HepG2 (cell line): ENCODE measurements around the gene ZNF587B. TPM values are rescaled to one million over a fixed set of nuclear protein-coding genes. Genes with fewer than 3 reads are reported as not detected.

Experiments
- ADNP ChIP-seq: sonication (generic); formaldehyde crosslinking; IDR thresholded peaks from 2 replicates; pipeline ENCODE4 v1.4.0; 2020; ENCODE audit warnings: missing genetic modification reagents
- FOSL2 ChIP-seq: sonication (generic); formaldehyde crosslinking; IDR thresholded peaks from 2 replicates; pipeline ENCODE4 v1.4.0; 2020; ENCODE audit warnings: missing genetic modification reagents
- FOXO1 ChIP-seq: sonication (generic); formaldehyde crosslinking; IDR thresholded peaks from 2 replicates; pipeline ENCODE4 v1.4.0; 2020; ENCODE audit warnings: missing genetic modification reagents
- GABPB1 ChIP-seq: IDR thresholded peaks from 2 replicates; pipeline ENCODE4 v1.6.1; 2016; ENCODE audit warnings: mild to moderate bottlenecking, missing genetic modification reagents, moderate library complexity, missing compliant biosample characterization
- HMGXB3 ChIP-seq: sonication (generic); formaldehyde crosslinking; IDR thresholded peaks from 2 replicates; pipeline ENCODE4 v1.4.0; 2020; ENCODE audit warnings: missing genetic modification reagents, borderline replicate concordance
- HOXA9 ChIP-seq: sonication (generic); formaldehyde crosslinking; IDR thresholded peaks from 2 replicates; pipeline ENCODE4 v1.8.1; 2022; ENCODE audit warnings: missing genetic modification reagents, mild to moderate bottlenecking, moderate library complexity, borderline replicate concordance
- IRF9 ChIP-seq: sonication (generic); formaldehyde crosslinking; IDR thresholded peaks from 2 replicates; pipeline ENCODE4 v1.8.0; 2022; ENCODE audit warnings: missing genetic modification reagents, mild to moderate bottlenecking, borderline replicate concordance
- KMT2B ChIP-seq: IDR thresholded peaks from 2 replicates; pipeline ENCODE4 v1.6.1; 2016; ENCODE audit warnings: missing genetic modification reagents, missing compliant biosample characterization
- MYC ChIP-seq: sonication (generic); formaldehyde crosslinking; IDR thresholded peaks from 2 replicates; pipeline ENCODE4 v1.9.0; 2021; ENCODE audit warnings: missing genetic modification reagents, borderline replicate concordance
- RBAK ChIP-seq: sonication (generic); formaldehyde crosslinking; IDR thresholded peaks from 2 replicates; pipeline ENCODE4 v1.5.1; 2020; ENCODE audit warnings: mild to moderate bottlenecking, missing genetic modification reagents
- SP140L ChIP-seq: sonication (generic); formaldehyde crosslinking; IDR thresholded peaks from 2 replicates; pipeline ENCODE4 v1.4.0; 2020; ENCODE audit warnings: missing genetic modification reagents, borderline replicate concordance
- THRA ChIP-seq: sonication (generic); formaldehyde crosslinking; IDR thresholded peaks from 2 replicates; pipeline ENCODE4 v1.4.0; 2020; ENCODE audit warnings: missing genetic modification reagents, borderline replicate concordance
- ZBTB14 ChIP-seq: sonication (generic); formaldehyde crosslinking; IDR thresholded peaks from 2 replicates; pipeline ENCODE4 v1.4.0; 2020; ENCODE audit warnings: missing genetic modification reagents
- ZNF205 ChIP-seq: IDR thresholded peaks from 2 replicates; pipeline ENCODE4 v1.6.1; 2018; ENCODE audit warnings: missing biosample characterization, missing genetic modification reagents
- ZNF333 ChIP-seq: sonication (generic); formaldehyde crosslinking; IDR thresholded peaks from 2 replicates; pipeline ENCODE4 v1.4.0; 2020; ENCODE audit warnings: mild to moderate bottlenecking, missing genetic modification reagents, borderline replicate concordance
- ZNF350 ChIP-seq: sonication (generic); formaldehyde crosslinking; IDR thresholded peaks from 2 replicates; pipeline ENCODE4 v1.4.0; 2020; ENCODE audit warnings: mild to moderate bottlenecking, low read depth, missing genetic modification reagents, borderline replicate concordance
- ZNF614 ChIP-seq: IDR thresholded peaks from 2 replicates; pipeline ENCODE4 v1.6.1; 2018; ENCODE audit warnings: missing biosample characterization, missing genetic modification reagents, inconsistent platforms, borderline replicate concordance
- ZNF652 ChIP-seq: IDR thresholded peaks from 2 replicates; pipeline ENCODE4 v1.6.1; 2016; ENCODE audit warnings: low read depth, borderline replicate concordance
- polyA plus RNA-seq, 8 experiments: library from polyadenylated mRNA; depleted of rRNA in 3 of 8; stranded (reverse) in 7 of 8; unstranded in 1 of 8; fragments of >200 nt; fragmentation: Illumina TruSeq in 4 of 8; extraction: Trizol in 4 of 8; gene quantifications; 2 replicates each; pipeline versions ENCODE4 v1.2.1 to v1.2.3, GENCODE V29; 2011 to 2016; ENCODE audit warnings: low read depth in 4 of 8, missing spikeins in 1 of 8, mixed read lengths in 1 of 8; ENCODE audit not compliant: insufficient read depth in 1 of 8
- total RNA-seq, 5 experiments: library from RNA; depleted of rRNA; stranded (reverse); fragments of >200 nt; fragmentation: Illumina TruSeq; extraction: Trizol; gene quantifications; 2 replicates each; pipeline ENCODE4 v1.2.3, GENCODE V29; 2016; ENCODE audit warnings: low read depth in 1 of 5
- TF ChIP-seq, protein P1 (sequence below): IDR thresholded peaks from 2 replicates; pipeline ENCODE4 v1.6.1; 2016; ENCODE audit warnings: low read depth

ZNF587B gene
- total and polyA plus RNA-seq, 2 of the 13 experiments (the other 11 are each of a cell fraction or from before 2014, with no cell fraction given), result 5.2 to 29.9 TPM

- peak; percentile 48; the same call in 1 of the 2 replicates for TF ChIP-seq THRA (CRISPR knock-in tag)
- 0 out of 2 replicates have a peak, but pooled peaks have one; percentile 17 for TF ChIP-seq SP140L
- TF ChIP-seq KMT2B (CRISPR knock-in tag), result peak; percentile 80; the same call in 1 of the 2 replicates
- TF ChIP-seq ZNF350 (CRISPR knock-in tag), result peak; percentile 54; the same call in 1 of the 2 replicates
- TF ChIP-seq HOXA9 (CRISPR knock-in tag), result no peak
- TF ChIP-seq GABPB1 (CRISPR knock-in tag), result peak; percentile 95
- 0 out of 2 replicates have a peak, but pooled peaks have one; percentile 27 for TF ChIP-seq RBAK (CRISPR knock-in tag)
- TF ChIP-seq ZBTB14 (CRISPR knock-in tag), result no peak
- TF ChIP-seq ZNF333 (CRISPR knock-in tag), result 0 out of 2 replicates have a peak, but pooled peaks have one; percentile 43
- TF ChIP-seq ZNF614, result peak; percentile 78; the same call in 1 of the 2 replicates
- TF ChIP-seq IRF9 (CRISPR knock-in tag), result peak; percentile 55; the same call in 1 of the 2 replicates
- peak; percentile 58; the same call in 1 of the 2 replicates for TF ChIP-seq ZNF205
- peak; percentile 50 for TF ChIP-seq FOSL2
- TF ChIP-seq ADNP (CRISPR knock-in tag), result peak; percentile 23; the same call in 1 of the 2 replicates
- peak; percentile 59 for TF ChIP-seq FOXO1 (CRISPR knock-in tag)
- 0 out of 2 replicates have a peak, but pooled peaks have one; percentile 9 for TF ChIP-seq ZNF652 (CRISPR knock-in tag)
- TF ChIP-seq HMGXB3 (CRISPR knock-in tag), result peak; percentile 92
- peak; percentile 97 for TF ChIP-seq MYC
- TF ChIP-seq, protein P1, sequence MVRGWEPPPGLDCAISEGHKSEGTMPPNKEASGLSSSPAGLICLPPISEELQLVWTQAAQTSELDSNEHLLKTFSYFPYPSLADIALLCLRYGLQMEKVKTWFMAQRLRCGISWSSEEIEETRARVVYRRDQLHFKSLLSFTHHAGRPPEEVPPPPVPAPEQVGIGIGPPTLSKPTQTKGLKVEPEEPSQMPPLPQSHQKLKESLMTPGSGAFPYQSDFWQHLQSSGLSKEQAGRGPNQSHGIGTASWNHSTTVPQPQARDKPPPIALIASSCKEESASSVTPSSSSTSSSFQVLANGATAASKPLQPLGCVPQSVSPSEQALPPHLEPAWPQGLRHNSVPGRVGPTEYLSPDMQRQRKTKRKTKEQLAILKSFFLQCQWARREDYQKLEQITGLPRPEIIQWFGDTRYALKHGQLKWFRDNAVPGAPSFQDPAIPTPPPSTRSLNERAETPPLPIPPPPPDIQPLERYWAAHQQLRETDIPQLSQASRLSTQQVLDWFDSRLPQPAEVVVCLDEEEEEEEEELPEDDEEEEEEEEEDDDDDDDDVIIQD, result 0 out of 2 replicates have a peak, but pooled peaks have one; percentile 11
Observed at GRCh38 chr19:57819475-57820148, 10.5 kb upstream of the ZNF587B start (continued).
